Measurements from ENCODE around the gene ZNF394.

DNA sequence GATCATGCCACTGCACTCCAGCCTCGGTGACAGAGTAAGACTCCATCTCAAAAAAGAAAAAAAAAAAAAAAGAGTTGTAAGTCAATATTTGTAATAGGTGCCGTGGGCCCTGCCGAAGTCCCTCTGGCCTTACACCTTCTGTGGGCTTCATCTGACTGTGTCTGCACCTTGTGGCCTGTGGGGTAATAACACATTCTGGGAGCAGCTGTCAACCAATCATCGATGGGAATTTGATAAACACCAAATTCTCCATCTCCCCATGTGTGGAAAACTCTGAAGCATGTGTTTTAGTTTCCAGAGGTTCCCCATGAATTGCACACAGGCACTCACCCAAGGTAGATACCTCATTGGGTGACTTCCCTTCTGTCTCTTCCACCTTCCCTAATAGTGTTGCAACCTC, 10.8 kb downstream of the ZNF394 start:
- TF ChIP-seq RAD21 (IDR thresholded peaks at IDR 0.05; ENCODE audit: low read length), result no peak
- TF ChIP-seq POLR2AphosphoS5 (IDR thresholded peaks at IDR 0.05; ENCODE audit: low read depth, low read length), result no peak
- TF ChIP-seq TCF12 (IDR thresholded peaks at IDR 0.05), result no peak
- TF ChIP-seq CTCF (IDR thresholded peaks at IDR 0.05), result no peak; the same call in 1 of the 2 replicates
- TF ChIP-seq, protein P1, sequence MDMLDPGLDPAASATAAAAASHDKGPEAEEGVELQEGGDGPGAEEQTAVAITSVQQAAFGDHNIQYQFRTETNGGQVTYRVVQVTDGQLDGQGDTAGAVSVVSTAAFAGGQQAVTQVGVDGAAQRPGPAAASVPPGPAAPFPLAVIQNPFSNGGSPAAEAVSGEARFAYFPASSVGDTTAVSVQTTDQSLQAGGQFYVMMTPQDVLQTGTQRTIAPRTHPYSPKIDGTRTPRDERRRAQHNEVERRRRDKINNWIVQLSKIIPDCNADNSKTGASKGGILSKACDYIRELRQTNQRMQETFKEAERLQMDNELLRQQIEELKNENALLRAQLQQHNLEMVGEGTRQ (IDR thresholded peaks at IDR 0.05; ENCODE audit: borderline replicate concordance, low read depth, low read length), result no peak
- TF ChIP-seq JUND (IDR thresholded peaks at IDR 0.05), result no peak
